ENCODE data around the gene AQR.

AQR gene

DNA sequence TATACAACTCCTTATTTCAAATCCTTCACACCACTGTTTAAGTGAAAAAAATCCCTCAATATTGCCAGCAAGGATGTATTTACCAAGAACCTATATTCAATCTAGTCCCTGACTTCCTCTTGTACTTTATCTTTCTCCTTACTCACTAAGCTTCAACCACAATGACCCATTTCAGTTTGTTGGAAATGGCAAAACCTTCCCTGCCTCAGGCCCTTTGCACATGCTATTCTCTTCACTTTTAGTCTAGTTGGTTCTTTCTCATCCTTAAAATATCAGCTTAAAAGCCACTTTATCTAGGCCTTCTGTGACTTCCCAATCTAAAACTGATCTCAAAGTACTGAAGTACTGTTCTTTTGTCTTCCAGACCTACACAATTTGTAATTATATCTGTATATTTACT, 92.9 kb downstream of the AQR start:
- no peak overlapping the region for H3K4ac ChIP-seq (ENCODE audit: low read depth, low read length)
- H3K79me1 ChIP-seq (ENCODE audit: low read length) = no peaks in the 10 kb centered on the region
- no peak overlapping the region for H2BK120ac ChIP-seq (ENCODE audit: low read depth, low read length)
- no peaks in the 10 kb centered on the region for H3K4me1 ChIP-seq (ENCODE audit: control insufficient read depth, low read depth, low read length)
- no peak overlapping the region for H3K56ac ChIP-seq (ENCODE audit: low read length)
- H3K27me3 ChIP-seq (ENCODE audit: insufficient read depth, low read length, poor library complexity) = no peaks in the 10 kb centered on the region
- H3K36me3 ChIP-seq (ENCODE audit: control insufficient read depth, insufficient read depth, low read length) = no peaks in the 10 kb centered on the region
- DNase-seq = no peak
- no peak overlapping the region for H4K8ac ChIP-seq (ENCODE audit: low read depth, low read length)
- H2BK5ac ChIP-seq (ENCODE audit: low read length) = no peak overlapping the region
- H4K5ac ChIP-seq (ENCODE audit: low read length) = no peak overlapping the region
- no peak overlapping the region for H3K23ac ChIP-seq (ENCODE audit: low read length)
- H3K4me2 ChIP-seq (ENCODE audit: low read length) = no peak overlapping the region
- no peaks in the 10 kb centered on the region for H3K79me2 ChIP-seq (ENCODE audit: control insufficient read depth, insufficient read depth, low read length)
- H3K27ac ChIP-seq (ENCODE audit: low read depth, low read length) = no peak overlapping the region
- H3K4me3 ChIP-seq (ENCODE audit: low read length) = no peak overlapping the region
- no peak overlapping the region for H2BK15ac ChIP-seq (replicated peaks; ENCODE audit: low read depth)
- H2AK5ac ChIP-seq (ENCODE audit: low read length) = no peak overlapping the region
- H3K18ac ChIP-seq (ENCODE audit: low read length) = no peak overlapping the region
- no peak overlapping the region for H3K9ac ChIP-seq (ENCODE audit: low read length)

- no CpG with 5 or more reads among the region's 2 CpGs for WGBS (ENCODE audit: extremely low coverage, insufficient coverage, low lambda C conversion rate)
- no peaks in the 10 kb centered on the region for H3K79me2 ChIP-seq (ENCODE audit: control insufficient read depth, insufficient read depth, low read length)
- no peak overlapping the region for H3K27ac ChIP-seq (ENCODE audit: low read depth, low read length)
- H4K5ac ChIP-seq (ENCODE audit: low read length) = no peak overlapping the region
- no peaks in the 10 kb centered on the region for H3K79me1 ChIP-seq (ENCODE audit: low read length)
- no peak overlapping the region for H3K56ac ChIP-seq (ENCODE audit: low read length)
- H3K9ac ChIP-seq (ENCODE audit: low read length) = no peak overlapping the region
- no peak overlapping the region for H3K4me3 ChIP-seq (ENCODE audit: low read length)
- H2BK120ac ChIP-seq (ENCODE audit: low read depth, low read length) = no peak overlapping the region
- no peak overlapping the region for H4K8ac ChIP-seq (ENCODE audit: low read depth, low read length)
- H3K23ac ChIP-seq (ENCODE audit: low read length) = no peak overlapping the region
- no peak overlapping the region for H2BK5ac ChIP-seq (ENCODE audit: low read length)
- H3K4me1 ChIP-seq (ENCODE audit: control insufficient read depth, low read depth, low read length) = no peaks in the 10 kb centered on the region
- no peaks in the 10 kb centered on the region for H3K36me3 ChIP-seq (ENCODE audit: control insufficient read depth, insufficient read depth, low read length)
- H3K4me2 ChIP-seq (ENCODE audit: low read length) = no peak overlapping the region
- H3K27me3 ChIP-seq (ENCODE audit: insufficient read depth, low read length, poor library complexity) = no peaks in the 10 kb centered on the region
- no peak overlapping the region for H3K4ac ChIP-seq (ENCODE audit: low read depth, low read length)
- no peak overlapping the region for H3K18ac ChIP-seq (ENCODE audit: low read length)
- DNase-seq = no peak
- H2AK5ac ChIP-seq (ENCODE audit: low read length) = no peak overlapping the region
- no peak overlapping the region for H2BK15ac ChIP-seq (replicated peaks; ENCODE audit: low read depth)
Measured at GRCh38 chr15:34869110-34869509, 100.4 kb downstream of the AQR start.

DNA sequence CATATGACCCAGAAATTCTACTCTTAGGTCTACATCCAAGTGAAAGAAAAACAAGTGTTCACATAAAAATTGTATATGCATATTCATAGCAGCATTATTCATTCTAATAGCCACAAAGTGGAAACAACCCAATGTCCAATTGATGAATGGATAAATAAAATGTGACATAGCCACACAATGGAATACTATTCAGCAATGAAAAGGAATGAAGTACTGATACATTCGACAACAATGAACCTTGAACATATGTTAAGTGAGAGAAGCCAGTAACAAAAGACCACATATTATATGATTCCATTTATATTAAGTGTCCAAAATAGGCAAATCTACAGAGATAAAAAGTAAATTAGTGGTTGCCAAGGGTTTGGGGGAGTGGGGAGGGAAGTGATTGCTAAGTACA, 104.0 kb downstream of the AQR start:
- Histone ChIP-seq H4K5ac (ENCODE audit: low read length) (no peak overlapping the region), H3K79me2 (ENCODE audit: control insufficient read depth, insufficient read depth, low read length) (no peaks in the 10 kb centered on the region), H3K27ac (ENCODE audit: low read depth, low read length) (no peak overlapping the region), H3K4me2 (ENCODE audit: low read length) (no peak overlapping the region), H3K23ac (ENCODE audit: low read length) (no peak overlapping the region), H2BK120ac (ENCODE audit: low read depth, low read length) (no peak overlapping the region), H3K36me3 (ENCODE audit: control insufficient read depth, insufficient read depth, low read length) (peaks cover 3% of the 10 kb centered on the region), H3K27me3 (ENCODE audit: insufficient read depth, low read length, poor library complexity) (no peaks in the 10 kb centered on the region), H3K79me1 (ENCODE audit: low read length) (no peaks in the 10 kb centered on the region), H3K9ac (ENCODE audit: low read length) (no peak overlapping the region), H2BK15ac (replicated peaks; ENCODE audit: low read depth) (no peak overlapping the region), H3K4me1 (ENCODE audit: control insufficient read depth, low read depth, low read length) (no peaks in the 10 kb centered on the region), H3K18ac (ENCODE audit: low read length) (no peak overlapping the region), H2BK5ac (ENCODE audit: low read length) (no peak overlapping the region), H4K8ac (ENCODE audit: low read depth, low read length) (no peak overlapping the region), H3K4me3 (ENCODE audit: low read length) (no peak overlapping the region), H2AK5ac (ENCODE audit: low read length) (no peak overlapping the region), H3K4ac (ENCODE audit: low read depth, low read length) (no peak overlapping the region), H3K56ac (ENCODE audit: low read length) (no peak overlapping the region)
- WGBS (ENCODE audit: extremely low coverage, insufficient coverage, low lambda C conversion rate) = no CpG with 5 or more reads among the region's 1 CpG
- DNase-seq = no peak

DNA sequence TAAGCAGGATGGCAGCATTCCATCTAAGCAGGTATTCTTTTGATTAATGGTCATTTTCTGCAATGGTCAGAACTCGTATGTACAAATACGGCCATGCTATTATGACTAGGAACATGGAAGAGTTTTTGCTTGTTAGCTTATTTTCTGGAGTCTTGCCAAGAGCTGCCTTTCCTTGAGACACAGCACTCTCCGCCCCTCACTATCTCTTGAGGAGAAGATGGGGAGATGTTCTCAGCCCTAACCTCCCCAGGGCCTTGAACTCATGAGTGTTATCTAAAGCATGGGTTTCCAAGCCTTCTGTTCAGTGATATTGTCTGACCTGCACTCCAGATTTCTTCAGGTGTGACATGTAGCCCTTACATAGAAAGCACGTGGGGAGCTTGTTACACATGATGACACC, 108.3 kb downstream of the AQR start:
- H2BK5ac ChIP-seq (ENCODE audit: low read length) = no peak overlapping the region
- no peak overlapping the region for H4K8ac ChIP-seq (ENCODE audit: low read depth, low read length)
- H3K18ac ChIP-seq (ENCODE audit: low read length) = no peak overlapping the region
- no peak for DNase-seq
- no peak overlapping the region for H2BK15ac ChIP-seq (replicated peaks; ENCODE audit: low read depth)
- H3K36me3 ChIP-seq (ENCODE audit: control insufficient read depth, insufficient read depth, low read length) = peaks cover 6% of the 10 kb centered on the region
- H3K23ac ChIP-seq (ENCODE audit: low read length) = no peak overlapping the region
- no peak overlapping the region for H3K27ac ChIP-seq (ENCODE audit: low read depth, low read length)
- H3K4me1 ChIP-seq (ENCODE audit: control insufficient read depth, low read depth, low read length) = no peaks in the 10 kb centered on the region
- no peak overlapping the region for H3K4me3 ChIP-seq (ENCODE audit: low read length)
- H3K4ac ChIP-seq (ENCODE audit: low read depth, low read length) = no peak overlapping the region
- no peak overlapping the region for H3K4me2 ChIP-seq (ENCODE audit: low read length)
- no peaks in the 10 kb centered on the region for H3K79me2 ChIP-seq (ENCODE audit: control insufficient read depth, insufficient read depth, low read length)
- H2BK120ac ChIP-seq (ENCODE audit: low read depth, low read length) = no peak overlapping the region
- no peak overlapping the region for H2AK5ac ChIP-seq (ENCODE audit: low read length)
- H3K9ac ChIP-seq (ENCODE audit: low read length) = no peak overlapping the region
- H4K5ac ChIP-seq (ENCODE audit: low read length) = no peak overlapping the region
- H3K56ac ChIP-seq (ENCODE audit: low read length) = no peak overlapping the region
- WGBS (ENCODE audit: extremely low coverage, insufficient coverage, low lambda C conversion rate) = no CpG with 5 or more reads among the region's 4 CpGs
- H3K79me1 ChIP-seq (ENCODE audit: low read length) = no peaks in the 10 kb centered on the region
- H3K27me3 ChIP-seq (ENCODE audit: insufficient read depth, low read length, poor library complexity) = no peaks in the 10 kb centered on the region

DNA sequence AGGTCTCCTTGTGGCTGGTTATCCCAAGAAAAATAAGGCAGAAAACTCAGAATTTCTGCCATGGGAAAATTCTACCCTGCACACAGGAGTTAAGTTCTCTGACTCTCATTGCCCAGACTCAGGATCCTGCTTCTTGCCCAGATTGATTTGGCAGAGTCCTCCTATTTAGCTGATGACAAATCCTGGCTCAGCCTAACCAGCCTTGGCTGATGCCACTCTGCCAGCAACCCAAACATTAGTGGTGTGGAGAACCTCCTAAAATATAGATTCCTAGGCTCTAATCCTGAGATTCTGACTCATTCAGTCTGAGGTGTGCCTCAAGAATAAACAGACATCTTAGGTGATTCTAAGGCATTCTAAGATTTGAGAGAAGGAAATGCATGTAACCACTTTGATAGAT, 113.6 kb downstream of the AQR start:
- no peak overlapping the region for H3K4ac ChIP-seq (ENCODE audit: low read depth, low read length)
- H3K18ac ChIP-seq (ENCODE audit: low read length) = no peak overlapping the region
- no peak overlapping the region for H3K9ac ChIP-seq (ENCODE audit: low read length)
- no peak overlapping the region for H3K56ac ChIP-seq (ENCODE audit: low read length)
- H3K4me3 ChIP-seq (ENCODE audit: low read length) = no peak overlapping the region
- H3K23ac ChIP-seq (ENCODE audit: low read length) = no peak overlapping the region
- H3K79me1 ChIP-seq (ENCODE audit: low read length) = no peaks in the 10 kb centered on the region
- no peak overlapping the region for H4K5ac ChIP-seq (ENCODE audit: low read length)
- no peaks in the 10 kb centered on the region for H3K79me2 ChIP-seq (ENCODE audit: control insufficient read depth, insufficient read depth, low read length)
- no peaks in the 10 kb centered on the region for H3K27me3 ChIP-seq (ENCODE audit: insufficient read depth, low read length, poor library complexity)
- no peak overlapping the region for H2BK120ac ChIP-seq (ENCODE audit: low read depth, low read length)
- no peak overlapping the region for H2BK15ac ChIP-seq (replicated peaks; ENCODE audit: low read depth)
- H4K8ac ChIP-seq (ENCODE audit: low read depth, low read length) = no peak overlapping the region
- no peak overlapping the region for H3K27ac ChIP-seq (ENCODE audit: low read depth, low read length)
- H3K36me3 ChIP-seq (ENCODE audit: control insufficient read depth, insufficient read depth, low read length) = peaks cover 3% of the 10 kb centered on the region
- no peak overlapping the region for H2AK5ac ChIP-seq (ENCODE audit: low read length)
- DNase-seq = no peak
- H3K4me1 ChIP-seq (ENCODE audit: control insufficient read depth, low read depth, low read length) = no peaks in the 10 kb centered on the region
- H3K4me2 ChIP-seq (ENCODE audit: low read length) = no peak overlapping the region
- H2BK5ac ChIP-seq (ENCODE audit: low read length) = no peak overlapping the region

- DNase-seq = no peak
- no peak overlapping the region for H3K23ac ChIP-seq (ENCODE audit: low read length)
Measured at GRCh38 chr15:34855413-34855812, 114.1 kb downstream of the AQR start.

More at GRCh38 chr15:34855413-34855812, 114.1 kb downstream of the AQR start:
- Histone ChIP-seq H3K4ac (ENCODE audit: low read depth, low read length) (no peak overlapping the region), H4K5ac (ENCODE audit: low read length) (no peak overlapping the region), H2BK5ac (ENCODE audit: low read length) (no peak overlapping the region), H3K9ac (ENCODE audit: low read length) (no peak overlapping the region), H2BK120ac (ENCODE audit: low read depth, low read length) (no peak overlapping the region), H2BK15ac (replicated peaks; ENCODE audit: low read depth) (no peak overlapping the region), H3K27me3 (ENCODE audit: insufficient read depth, low read length, poor library complexity) (no peaks in the 10 kb centered on the region), H3K4me1 (ENCODE audit: control insufficient read depth, low read depth, low read length) (no peaks in the 10 kb centered on the region), H3K36me3 (ENCODE audit: control insufficient read depth, insufficient read depth, low read length) (peaks cover 3% of the 10 kb centered on the region), H3K79me2 (ENCODE audit: control insufficient read depth, insufficient read depth, low read length) (no peaks in the 10 kb centered on the region), H3K4me2 (ENCODE audit: low read length) (no peak overlapping the region), H3K79me1 (ENCODE audit: low read length) (no peaks in the 10 kb centered on the region), H3K27ac (ENCODE audit: low read depth, low read length) (no peak overlapping the region), H3K18ac (ENCODE audit: low read length) (no peak overlapping the region), H3K4me3 (ENCODE audit: low read length) (no peak overlapping the region), H4K8ac (ENCODE audit: low read depth, low read length) (no peak overlapping the region), H3K56ac (ENCODE audit: low read length) (no peak overlapping the region), H2AK5ac (ENCODE audit: low read length) (no peak overlapping the region)
- WGBS (ENCODE audit: extremely low coverage, insufficient coverage, low lambda C conversion rate) = no CpG with 5 or more reads among the region's 1 CpG

All from mesendoderm (in vitro differentiated cells).